HG03095 (cell line): ENCODE measurements around the gene TERT.
"Not testable (repeated sequence)": the region's sequence is repeated elsewhere in the genome, so short reads cannot be mapped to it uniquely, and the experiment has no call there.

Experiments
- ATAC-seq: cut with Tn5 transposase; IDR thresholded peaks from one replicate; pipeline ENCODE4 v1.9.1; 2021; ENCODE audit warnings: moderate library complexity; ENCODE audit not compliant: unreplicated experiment

Gene TERT

DNA sequence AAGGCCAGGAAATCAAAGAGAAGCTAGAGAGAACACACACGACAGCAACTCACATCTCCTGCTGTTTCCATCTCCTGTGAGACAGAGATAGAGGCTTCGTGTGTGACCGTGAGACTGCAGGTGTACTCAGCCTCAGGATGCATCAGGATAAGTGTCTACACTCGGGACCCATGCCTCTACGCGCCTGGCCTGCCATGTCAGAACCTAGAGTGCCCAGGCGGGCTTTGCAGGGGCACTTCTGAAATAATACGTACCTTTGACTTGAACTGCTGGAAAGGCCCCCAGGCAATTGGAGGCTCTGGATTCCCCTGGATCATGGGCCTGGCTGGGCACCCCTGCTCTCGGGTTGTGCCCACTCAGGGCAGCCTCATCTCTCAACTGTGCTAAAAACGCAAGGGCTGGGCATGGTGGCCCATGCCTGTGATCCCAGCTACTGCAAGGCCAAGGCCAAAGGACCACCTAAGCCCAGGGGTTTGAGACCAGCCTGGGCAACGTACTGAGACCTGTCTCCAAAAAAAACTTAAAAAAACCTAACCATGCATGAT lies 37.1 kb upstream of the TERT start:
- no peak for ATAC-seq

DNA sequence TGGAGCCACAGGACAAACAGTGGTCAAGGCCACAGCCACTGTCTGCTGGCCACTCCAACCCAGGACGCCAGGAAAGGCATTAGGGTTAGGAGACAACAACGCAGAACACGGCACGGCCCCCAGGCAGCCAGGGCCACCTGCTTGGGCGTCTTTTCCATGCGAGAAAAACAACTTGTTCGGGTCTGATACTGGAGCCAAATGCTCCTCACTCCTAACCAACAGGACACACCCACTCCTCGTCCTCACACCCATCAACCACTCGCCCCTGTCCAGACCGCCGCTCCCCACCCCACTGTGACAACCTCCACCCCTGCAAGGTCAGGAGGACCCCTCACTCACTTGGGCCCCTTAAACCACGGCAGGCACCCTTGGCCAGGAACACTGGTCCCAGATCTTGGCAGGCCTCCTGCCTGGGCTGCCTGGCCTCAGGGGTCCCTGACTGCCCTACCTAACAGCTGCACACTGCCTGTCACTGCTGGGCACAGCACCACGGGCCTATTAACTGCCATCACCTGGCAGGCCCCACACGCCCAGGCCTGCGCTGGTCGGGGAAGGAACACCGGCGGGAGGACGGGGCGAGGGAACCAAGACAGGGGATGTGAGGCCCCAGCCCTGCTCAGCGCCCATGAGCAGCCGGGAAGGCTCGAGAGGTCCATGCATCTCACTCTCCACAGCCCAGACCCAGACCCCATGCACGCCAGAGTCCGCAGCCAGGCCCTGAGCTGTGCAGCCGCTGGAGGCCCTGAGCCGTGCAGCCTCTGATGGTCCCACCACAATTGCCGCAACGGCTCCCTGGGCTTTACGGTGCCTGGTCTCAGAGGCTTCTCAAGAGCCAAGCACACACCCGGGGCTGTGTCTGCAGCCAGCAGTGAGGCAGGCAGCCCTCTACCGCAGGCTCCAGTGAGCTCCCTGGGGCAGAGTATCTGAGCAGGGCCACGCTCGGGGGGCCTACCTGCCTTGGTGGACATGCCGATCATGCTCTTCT lies 36.3 kb upstream of the TERT start:
- ATAC-seq: no peak

DNA sequence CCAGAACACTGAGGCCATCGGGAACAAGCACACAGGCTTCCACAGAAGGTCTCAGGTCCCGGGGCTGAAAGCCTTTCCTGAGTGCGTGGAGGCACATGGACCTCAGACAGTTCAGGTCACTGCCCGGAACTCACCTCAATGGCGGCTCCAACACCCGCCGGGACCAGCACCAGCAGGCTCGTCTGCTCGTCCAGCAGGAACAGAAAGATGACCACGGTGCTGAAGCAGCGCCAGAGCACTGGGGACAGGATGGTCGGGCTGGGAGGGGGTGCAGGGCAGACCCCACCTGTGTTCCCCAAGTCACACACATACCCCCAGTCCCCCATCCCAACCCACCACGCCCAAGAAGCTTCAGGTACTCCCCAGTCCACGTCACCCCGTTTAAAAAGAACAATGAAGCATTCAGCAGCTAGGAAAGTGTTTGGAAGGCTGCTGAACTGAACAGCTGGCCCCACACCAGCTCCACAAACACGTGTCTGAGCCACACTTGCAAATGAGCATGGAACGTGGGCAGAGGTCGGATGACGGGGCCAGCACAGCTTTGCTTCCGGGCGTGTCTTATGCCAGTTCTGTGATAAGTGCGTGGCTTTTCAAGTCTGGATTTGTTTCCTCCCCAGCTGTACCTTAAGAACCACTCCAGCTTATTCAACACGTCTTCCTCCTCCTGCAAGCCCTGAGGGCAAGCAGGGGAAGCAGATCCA lies 35.4 kb upstream of the TERT start:
- ATAC-seq: no peak

DNA sequence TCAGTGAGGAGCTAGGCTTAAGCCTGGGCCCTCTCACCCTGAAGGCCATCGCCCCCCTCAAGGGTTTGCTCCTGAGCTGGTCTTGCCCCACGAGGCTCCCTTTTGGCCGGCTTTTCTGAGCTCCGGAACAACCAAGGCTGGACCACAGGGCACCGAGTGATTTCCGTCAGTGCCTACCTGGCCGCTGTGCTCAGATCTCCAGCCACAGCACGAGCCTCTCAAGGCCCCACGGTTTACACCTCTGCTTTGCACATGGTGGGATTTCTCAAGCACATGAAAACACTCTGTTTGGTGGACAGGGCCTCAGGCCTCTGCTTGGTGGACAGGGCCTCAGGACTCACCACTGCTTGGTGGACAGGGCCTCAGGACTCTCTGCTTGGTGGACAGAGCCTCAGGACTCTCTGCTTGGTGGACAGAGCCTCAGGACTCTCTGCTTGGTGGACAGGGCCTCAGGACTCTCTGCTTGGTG lies 34.3 kb upstream of the TERT start:
- ATAC-seq: no peak

DNA sequence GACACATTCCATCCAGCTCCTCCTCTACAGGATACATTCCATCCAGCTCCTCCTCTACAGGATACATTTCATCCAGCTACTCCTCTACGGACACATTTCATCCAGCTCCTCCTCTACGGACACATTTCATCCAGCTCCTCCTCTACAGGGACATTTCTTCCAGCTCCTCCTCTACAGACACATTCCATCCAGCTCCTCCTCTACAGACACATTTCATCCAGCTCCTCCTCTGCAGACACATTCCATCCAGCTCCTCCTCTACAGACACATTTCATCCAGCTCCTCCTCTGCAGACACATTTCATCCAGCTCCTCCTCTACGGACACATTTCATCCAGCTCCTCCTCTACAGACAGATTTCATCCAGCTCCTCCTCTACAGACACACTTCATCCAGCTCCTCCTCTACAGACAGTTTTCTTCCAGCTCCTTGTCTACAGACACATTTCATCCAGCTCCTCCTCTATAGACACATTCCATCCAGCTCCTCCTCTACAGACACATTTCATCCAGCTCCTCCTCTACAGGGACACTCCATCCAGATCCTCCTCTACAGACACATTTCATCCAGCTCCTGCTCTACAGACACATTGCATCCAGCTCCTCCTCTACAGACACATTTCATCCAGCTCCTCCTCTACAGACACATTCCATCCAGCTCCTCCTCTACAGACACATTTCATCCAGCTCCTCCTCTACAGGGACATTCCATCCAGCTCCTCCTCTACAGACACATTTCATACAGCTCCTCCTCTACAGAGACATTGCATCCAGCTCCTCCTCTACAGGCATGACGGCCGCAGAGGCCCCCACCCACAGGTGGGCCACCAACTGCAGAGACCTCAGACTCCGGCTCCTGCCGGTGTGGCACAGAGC lies 33.6 kb upstream of the TERT start:
- ATAC-seq: not testable (repeated sequence)

DNA sequence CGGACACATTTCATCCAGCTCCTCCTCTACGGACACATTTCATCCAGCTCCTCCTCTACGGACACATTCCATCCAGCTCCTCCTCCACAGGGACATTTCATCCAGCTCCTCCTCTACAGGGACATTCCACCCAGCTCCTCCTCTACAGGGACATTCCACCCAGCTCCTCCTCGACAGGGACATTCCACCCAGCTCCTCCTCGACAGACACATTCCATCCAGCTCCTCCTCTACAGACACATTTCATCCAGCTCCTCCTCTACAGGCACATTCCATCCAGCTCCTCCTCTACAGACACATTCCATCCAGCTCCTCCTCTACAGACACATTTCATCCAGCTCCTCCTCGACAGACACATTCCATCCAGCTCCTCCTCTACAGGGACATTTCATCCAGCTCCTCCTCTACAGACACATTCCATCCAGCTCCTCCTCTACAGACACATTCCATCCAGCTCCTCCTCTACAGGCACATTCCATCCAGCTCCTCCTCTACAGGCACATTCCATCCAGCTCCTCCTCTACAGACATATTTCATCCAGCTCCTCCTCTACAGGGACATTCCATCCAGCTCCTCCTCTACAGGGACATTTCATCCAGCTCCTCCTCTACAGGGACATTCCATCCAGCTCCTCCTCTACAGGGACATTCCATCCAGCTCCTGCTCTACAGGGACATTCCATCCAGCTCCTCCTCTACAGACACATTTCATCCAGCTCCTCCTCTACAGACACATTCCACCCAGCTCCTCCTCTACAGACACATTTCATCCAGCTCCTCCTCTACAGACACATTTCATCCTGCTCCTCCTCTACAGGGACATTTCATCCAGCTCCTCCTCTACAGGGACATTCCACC lies 32.3 kb upstream of the TERT start:
- ATAC-seq: not testable (repeated sequence)

DNA sequence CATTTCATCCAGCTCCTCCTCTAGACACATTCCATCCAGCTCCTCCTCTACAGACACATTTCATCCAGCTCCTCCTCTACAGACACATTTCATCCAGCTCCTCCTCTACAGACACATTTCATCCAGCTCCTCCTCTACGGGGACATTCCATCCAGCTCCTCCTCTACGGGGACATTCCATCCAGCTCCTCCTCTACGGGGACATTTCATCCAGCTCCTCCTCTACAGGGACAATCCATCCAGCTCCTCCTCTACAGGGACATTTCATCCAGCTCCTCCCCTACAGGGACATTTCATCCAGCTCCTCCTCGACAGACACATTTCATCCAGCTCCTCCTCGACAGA lies 31.6 kb upstream of the TERT start:
- not testable (repeated sequence) for ATAC-seq

DNA sequence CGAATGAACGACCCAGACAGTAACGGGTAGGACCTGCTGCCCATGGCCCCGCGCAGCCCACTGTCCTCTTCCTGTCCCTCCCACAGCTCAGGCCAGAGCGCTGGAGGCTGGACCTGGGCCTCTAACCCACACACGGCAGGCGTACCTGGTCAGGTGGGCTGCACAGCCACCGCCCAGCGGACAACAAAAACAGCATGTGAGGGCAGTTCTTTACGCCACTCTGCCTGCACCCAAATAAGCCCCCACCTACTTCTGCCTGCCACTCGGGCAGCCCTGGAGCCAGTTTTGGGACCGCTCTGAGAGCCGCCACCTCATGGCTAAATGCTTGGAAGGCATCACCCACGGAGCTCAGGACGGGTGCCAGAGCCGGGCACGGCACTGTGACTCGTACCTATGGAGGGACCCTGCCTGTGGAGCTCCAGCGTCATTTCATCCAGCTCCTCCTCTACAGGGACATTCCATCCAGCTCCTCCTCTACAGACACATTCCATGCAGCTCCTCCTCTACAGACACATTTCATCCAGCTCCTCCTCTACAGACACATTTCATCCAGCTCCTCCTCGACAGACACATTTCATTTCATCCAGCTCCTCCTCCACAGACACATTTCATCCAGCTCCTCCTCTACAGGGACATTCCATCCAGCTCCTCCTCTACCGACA lies 31.1 kb upstream of the TERT start:
- ATAC-seq: no peak

DNA sequence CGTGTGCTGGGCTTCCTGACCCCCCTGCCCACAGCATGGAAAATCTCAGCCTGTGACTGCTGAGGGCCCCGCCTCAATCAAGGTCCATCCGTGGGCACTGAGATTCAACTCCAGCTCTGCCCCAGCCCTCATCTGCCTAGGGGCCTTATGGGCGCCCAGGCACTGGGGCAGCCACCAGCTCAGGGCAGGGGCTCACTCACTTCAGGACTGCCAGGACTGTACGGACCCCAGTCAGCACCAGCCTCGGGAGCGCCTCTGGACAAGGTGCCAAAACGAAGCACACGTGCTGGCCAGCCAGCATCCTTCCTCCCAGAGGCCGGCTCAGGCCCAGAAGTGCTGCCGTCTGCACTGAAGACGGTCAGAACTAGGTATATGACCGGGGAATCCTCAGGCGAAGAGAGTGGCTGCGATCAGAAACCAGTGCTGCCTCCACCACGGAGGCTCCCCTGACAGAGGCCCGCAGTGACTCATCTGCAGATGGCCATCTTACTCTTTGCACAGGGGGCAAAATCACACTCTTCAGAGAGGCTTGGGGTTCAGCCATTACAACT lies 30.4 kb upstream of the TERT start:
- no peak for ATAC-seq

DNA sequence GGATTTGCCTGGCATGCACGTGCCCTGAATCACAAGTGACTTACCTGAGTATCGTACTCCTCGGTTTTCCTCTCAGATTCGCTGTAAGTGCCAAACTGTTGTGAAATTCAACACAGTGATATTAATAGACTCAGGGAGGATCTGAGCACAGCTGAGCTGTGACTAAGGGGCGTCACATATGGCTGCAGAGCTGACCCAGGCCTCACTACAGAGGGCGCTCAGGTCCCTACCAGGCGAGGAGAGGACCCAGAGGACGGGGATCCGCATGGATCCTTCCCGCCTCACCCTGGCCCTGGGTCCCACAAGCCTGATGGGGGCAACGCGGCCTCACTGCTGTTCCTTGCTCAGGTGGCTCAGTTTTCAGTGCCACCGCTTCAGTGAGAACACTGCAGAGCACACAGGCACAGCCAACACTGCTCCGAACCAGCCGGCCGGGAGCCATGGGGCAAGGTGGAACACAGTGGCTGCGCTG lies 29.9 kb upstream of the TERT start:
- ATAC-seq: no peak

DNA sequence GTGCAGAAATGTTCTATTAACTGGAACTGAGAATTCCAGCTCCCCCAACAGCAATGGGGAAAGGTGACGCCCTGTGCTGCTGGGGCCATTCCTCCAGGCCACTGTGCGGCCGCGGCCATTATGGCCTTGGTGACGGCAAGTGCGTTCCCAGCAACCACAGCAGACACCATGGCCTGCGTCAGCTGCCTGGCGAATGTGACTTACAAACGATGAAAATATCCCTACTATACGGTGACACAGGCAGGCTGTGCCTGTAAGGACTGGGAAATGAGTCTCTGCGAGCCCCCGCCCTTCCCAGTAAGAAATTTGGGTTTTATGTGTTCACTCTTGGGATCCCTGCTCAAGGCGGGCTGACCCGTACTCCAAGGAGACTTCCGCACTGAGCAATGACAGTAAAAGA lies 29.4 kb upstream of the TERT start:
- ATAC-seq: no peak

DNA sequence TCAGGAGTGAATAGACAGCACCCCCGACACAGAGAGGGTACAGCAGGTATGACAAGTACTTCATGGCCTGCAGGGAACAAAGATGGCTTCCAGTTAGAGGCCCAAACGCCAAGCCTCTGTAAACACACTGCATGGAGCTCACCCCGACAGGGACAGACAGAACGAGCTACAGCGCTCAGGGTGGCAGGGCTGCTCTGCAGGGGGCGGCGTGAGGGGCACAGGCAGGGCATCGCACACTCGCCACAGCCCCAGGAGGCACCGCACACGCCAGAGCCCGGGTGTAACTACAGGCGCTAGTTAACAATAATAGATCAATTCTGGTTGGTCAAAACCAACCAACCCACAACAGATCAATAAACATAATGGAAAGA lies 28.9 kb upstream of the TERT start:
- ATAC-seq: no peak

DNA sequence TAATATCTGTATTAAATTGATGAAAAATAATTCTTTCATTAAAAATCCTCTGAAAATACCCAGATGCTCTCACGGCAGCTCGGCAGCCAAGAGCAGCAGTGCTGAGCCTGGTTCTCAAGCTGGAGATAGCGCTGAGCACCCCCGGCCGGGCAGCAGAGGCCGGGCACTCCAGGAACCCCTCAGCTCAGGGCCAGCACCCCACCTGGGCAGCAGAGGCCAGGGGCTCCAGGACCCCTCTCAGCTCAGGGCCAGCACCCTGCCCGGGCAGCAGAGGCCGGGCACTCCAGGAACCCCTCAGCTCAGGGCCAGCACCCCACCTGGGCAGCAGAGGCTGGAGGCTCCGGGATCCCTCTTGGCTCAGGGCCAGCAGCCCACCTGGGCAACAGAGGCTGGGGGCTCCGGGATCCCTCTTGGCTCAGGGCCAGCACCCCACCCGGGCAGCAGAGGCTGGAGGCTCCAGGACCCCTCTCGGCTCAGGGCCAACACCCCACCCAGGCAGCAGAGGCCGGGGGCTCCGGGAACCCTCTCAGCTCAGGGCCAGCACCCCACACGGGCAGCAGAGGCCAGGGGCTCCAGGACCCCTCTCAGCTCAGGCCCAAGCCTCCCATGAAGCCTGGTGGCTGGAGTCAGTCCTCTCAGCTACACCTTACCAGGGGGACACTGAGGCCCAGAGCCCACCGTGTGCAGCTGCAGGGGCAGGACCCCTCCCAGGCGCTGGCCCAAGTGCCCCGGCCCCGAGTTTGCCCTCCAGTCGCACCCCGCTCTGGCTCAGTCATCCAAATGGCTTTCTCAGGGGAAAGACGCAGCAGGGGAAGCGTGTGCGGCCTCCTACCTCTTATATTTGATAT lies 28.3 kb upstream of the TERT start:
- ATAC-seq: no peak

DNA sequence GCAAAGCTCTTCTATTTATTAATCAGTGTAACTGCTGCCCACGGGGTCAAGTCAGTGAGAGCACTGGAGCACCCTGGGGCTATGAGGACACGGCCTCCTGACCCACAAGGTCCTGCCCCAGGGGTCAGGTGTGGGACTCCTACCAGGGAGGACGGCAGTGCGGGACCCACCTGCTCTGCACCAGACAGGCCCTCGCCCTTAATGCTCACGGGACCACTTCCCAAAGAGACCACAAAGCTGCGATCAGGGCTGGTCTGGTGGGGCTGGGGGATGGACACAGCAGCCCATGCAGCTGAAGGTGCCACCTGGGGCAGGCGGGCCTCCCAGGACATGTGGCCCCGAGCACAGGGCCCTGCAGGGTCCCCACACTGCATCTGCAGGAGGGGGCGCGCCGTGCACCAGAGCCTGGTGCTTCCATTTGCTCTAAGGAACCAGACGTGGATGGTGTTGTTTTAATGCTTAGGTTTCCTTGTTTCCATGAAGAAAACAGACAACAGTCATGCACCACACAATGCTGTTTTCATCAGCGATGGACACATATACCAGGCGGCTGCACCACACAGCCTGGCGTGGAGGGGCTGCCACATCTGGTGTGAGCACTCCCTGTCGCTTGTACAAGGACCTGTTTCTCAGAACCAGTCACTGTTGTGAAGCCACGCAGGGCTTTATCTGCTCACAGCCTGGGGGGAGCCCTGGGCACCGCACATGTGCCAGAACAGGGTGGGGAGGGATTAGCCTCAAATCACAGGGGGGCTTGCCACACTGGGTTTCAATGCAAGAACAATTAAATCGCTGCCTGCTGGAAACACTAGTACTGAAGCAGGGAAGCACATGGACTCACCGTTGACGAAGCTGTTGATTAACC lies 27.4 kb upstream of the TERT start:
- no peak for ATAC-seq

DNA sequence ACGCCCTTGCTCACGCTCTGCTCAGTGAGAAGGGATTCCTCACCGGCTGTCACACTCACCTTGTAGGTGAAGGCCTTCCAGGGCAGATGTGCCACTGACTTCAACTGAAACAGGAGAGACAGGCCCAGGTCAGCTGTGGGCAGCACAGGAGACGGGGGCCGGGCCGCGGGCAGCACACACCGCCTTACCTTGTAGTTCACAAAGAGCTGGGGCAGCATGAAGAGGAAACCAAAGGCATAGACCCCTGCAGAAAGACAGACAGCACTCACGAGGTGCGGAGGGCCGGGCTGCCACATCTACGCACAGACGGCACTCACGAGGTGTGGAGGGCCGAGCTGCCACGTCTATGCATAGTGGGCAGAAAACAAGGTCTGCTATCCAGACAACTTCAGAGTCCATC lies 26.7 kb upstream of the TERT start:
- ATAC-seq: no peak

DNA sequence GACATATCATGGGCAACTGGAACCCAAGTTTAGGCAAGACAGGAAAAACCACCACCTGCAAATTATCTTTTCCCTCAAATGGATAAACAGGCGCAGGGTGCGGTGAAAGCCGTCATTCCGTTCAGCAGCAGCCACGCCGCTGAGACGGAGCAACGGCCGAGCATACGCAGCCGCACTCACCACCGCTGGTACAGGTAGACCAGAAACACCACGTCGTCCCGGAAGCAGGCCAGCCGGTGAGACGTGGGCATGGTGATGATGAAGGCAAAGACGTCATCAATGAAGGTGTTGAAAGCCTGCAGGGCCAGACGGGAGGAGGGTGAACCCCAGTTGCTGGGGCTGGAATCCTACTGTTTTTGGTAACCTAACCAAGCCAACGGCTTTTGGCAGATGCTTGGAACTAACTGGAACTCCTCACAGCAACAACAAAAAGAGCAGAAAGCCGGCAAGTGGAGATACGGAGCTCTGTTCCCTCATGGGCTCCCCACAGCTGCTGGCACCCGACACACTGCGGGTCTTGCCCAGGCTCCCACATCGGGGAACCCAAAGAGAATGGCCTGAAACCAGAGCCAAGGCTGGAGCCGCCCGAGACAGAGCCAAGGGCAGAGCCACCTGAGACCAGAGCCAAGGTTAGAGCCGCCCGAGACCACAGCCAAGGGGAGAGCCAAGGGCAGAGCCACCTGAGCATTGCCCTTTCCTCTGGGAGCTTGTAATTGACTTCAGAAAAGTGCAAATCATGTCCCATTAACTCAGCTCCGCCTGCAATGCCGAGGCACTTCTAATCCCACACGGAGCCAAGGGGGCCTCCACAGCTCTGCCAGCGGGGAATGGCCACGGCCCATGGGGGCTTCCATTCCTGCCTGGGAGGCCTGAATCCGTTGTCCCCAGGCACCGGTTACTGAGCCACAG lies 25.8 kb upstream of the TERT start:
- ATAC-seq: no peak
